Inflammatory macrophage treated with lipopolysaccharide for 1 hour (primary cell): Measurements from ENCODE around the gene SEPHS2.
A peak's percentile ranks its signal among the peaks of the same experiment; 100 is the strongest.

Experiments used
- DNase-seq, 2 donors: peaks; one replicate each; pipeline ENCODE4 v3.0.0-alpha.2; 2020 to 2022

The SEPHS2 gene

GRCh38 chr16:30428055-30428454, 17.6 kb downstream of the SEPHS2 start:
- DNase-seq, result no peak

GRCh38 chr16:30421010-30421409, 24.7 kb downstream of the SEPHS2 start:
- no peak for DNase-seq

DNA sequence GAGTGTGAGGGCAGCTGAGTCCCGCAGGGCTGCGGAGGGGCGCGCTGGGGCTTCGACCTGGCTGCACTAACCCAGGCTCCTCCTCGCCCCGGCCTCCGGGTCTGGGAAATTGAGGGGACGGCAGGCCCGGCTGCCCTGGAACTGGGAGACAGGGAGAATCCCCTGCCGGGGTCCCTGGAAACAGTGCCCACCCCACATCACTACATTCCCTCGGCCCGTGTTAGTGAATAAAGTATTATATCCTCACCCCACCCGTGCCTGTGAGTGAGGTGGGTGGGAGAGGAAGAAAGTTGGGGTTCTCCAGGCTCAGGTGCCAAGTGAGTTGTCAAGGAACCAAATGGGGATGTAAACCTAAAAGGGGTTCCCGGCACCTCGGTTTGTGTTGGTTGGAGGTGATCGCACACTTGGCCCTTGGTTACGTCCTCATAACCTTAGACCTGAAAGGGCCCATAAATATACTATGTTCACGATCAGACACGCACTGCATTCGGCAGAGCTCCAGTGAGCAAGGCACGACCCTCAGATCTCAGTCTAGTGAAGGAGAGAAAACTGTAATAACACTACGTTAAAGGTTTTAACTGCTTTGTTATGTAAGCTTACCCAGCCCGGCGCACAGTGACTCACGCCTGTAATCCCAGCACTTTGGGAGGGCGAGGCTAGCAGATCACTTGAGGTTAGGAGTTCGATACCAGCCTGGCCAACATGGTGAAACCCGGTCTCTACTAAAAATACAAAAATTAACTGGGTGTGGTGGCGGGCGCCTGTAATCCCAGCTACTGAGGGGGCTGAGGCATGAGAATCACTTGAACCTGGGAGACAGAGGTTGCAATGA, 27.1 kb downstream of the SEPHS2 start:
- no peak for DNase-seq

GRCh38 chr16:30417529-30418349, 27.9 kb downstream of the SEPHS2 start:
- peak; percentile 66 to 76 for DNase-seq

DNA sequence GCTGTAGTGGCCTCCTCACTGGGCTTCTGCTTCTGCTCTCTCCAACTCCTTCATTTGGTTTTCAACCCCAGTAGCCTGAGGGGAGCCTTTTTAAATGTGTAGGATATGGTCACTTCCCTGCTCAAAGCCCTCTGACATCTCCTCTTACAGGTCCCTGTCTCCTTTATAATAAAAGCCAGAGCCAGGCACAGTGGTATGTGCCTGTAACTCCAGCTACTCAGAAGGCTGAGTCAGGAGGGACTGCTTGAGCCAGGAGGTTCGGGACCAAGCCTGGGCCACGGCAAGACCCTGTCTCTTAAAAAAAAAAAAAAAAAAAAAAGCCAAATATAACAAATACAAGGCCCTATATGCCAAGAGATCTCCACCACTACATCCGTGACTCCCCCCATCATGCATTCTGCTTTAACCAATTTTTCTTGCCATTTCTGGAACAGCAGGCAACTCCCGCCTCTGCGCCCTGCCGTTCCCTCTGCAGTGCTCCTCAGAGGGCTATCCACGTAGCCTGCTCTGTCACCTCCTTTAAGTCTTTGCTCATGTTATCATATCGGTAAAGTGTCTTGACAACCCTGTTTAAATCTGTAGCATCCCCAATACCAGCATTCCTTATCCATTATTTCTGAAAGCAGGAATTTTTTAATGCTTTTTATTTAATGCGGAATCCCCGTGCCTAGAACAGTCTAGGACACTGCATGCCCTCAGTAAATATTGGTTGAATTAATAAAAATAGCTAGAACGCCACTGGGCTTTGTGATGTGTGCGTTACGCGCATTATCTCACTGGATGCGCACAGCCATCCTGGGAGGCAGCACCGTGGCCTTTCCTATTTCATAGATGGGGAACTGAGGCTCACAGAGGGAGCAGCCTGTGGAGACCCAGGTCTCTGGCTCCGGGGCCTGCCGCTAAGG, 28.8 kb downstream of the SEPHS2 start:
- DNase-seq, result no peak

DNA sequence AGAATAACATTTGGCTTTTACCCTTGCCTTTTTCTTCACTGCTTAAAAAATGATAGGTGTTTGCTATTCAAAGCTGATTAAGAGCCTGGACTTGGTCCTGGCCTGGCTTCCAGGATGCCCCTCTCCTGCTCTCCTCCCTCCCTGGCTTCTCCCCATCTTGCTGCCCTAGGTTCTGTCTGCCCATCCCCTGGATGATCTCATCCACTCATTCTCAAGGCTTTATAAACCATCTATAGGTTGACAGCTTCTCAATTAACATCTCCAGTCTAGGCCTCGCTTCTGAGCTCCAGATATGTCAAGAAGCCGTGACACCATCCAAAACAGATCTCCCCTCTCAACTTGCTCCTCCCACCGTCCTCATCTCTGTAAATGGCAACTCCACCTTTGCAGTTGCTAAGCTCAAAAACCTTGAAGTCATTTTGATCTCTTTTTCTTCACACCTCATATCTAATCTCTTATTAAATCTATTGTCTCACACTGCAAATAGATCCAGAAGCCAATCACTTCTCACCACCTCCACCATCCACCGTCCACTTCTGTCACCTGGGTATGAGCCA, 29.5 kb downstream of the SEPHS2 start:
- DNase-seq, result no peak

DNA sequence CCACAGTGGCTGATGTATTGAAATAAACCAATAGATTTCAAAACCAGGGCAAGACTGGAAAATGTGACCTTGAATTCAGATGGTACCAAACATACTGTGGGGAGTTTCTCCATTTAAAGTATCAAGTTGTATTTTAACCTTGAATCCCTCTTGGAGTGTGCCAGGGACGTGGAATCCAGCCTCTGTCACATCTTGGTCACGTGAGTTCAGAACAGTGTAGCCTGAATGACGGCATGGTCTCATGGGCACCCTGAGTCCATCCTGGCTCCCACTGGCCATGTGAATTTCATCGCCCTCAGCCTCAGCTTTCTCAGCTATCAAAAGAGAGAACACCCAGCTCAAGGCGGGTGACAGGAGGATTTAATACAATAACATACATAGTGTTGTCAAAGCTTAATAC, 31.5 kb downstream of the SEPHS2 start:
- DNase-seq, result no peak

GRCh38 chr16:30413112-30413806, 32.4 kb downstream of the SEPHS2 start:
- DNase-seq, result no peak

DNA sequence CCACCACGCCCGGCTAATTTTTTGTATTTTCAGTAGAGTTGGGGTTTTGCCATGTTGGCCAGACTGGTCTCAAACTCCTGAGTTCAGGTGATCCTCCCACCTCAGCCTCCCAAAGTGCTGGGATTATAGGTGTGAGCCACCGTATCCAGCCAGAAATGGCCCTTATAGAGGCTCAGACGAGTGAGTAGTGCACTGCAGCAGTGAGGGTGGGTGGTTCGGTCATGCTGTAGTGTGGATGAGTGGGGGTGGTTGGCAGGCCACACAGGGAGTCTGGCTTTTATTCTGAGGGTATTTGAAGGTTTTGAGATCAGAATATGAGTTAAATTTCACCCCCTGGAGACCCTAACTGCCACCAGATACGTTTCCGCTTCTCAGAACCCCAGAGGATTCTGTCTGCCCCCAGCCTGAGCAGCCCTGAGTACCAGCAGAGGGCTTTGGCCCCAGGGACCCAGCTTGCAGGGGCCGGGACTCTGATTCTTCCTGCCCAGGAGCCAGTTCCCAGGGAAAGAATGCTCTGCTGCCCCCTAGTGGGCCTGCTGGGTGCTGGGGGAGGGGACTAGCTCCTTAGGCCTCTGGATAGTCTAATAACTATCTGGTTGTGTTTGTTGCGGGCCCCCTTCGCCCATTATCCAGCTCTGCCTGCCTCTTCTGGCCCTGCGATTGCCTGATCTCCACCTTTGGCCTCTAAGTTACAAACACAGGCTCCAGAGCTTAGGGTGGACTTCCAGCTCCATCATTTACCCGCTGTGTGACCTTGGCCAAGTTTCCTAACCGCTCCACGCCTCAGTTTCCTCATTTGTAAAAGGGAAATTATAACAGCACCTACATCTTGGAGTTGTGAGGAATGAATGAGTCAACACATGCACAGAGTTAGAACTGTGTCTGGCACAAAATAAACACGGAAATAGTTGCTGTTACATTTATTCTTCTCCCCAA, 36.3 kb downstream of the SEPHS2 start:
- DNase-seq, result peak; percentile 79 to 99

GRCh38 chr16:30407804-30408534, 37.7 kb downstream of the SEPHS2 start:
- DNase-seq, result no peak

DNA sequence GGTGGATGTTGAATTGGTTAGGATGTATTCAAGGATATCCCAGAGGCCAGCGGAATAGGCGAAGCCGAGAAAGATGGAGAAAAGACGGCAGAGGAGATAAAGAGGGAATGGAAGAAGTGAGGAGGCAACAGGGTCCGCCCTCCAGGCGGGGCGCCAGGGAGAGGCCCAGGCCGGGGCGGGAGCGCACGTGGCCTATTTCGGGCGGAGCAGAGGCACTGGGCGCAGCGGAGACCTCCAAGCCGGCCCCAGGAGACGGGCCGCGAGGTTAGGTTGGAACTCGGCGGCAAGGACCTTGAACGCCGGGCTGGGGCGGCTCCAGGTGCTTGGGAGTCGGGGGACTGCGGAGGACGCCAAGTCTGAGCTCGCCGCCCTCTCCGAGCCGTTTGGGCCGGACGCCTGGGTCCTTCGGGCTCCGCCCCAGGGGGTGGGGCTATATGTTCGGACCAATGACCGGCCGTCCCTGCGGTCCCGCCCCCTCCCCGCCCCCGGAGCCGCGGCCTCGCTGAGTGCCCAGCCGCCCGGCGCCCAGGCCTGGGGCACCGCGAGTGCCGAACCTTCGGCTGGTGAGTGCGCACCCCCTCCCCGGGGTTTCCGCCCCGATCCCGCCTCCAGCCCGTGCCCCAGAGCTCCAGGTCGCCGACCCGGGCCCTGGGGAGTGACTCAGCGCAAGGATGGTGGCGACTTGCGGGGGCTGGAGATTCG, 38.4 kb downstream of the SEPHS2 start, which contains the start of gene ZNF771:
Gene ZNF771, plus strand, starts transcription at position 505 of the 702 bp plus-strand sequence. CDS start 448 bp downstream, outside the sequence.
- peak; percentile 75 to 90 for DNase-seq

- no peak for DNase-seq
Measured at GRCh38 chr16:30406795-30407101, 38.9 kb downstream of the SEPHS2 start.

- DNase-seq, result no peak
Measured at GRCh38 chr16:30401768-30402425, 43.8 kb downstream of the SEPHS2 start.

DNA sequence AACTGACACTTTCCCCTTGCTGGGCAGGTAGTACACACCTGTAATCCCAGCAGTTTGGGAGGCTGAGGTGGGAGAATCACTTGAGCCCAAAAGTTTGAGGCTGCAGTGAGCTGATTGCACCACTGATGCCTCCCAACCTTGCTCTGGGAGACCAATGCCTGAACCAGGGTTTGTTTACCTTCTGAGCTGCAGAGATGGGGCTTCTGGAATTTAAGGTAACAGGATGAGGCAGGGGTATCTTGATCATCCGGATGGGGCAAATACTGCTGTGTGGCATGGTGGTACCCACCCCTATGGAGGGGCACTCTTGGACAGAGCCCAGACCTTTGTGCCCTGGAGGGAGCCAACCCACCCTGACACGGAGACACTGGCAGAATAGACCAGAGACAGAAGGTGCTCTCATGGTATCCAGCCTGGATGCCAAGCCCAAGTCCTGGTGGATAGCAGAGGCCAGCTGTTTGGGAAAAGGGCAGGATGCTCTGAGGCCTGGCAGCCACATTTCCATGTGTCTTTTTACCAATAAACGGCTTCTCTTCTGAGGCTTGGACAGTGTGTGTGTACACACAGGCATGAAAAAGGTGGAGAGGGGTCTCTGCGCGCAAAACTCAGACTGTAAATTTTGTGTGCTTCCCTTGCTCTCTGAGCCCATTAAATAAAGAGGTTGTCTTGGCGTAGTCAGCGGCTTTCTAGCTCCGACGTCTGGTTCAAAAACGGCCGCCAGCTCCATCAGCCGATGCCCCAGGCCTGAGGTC, 46.1 kb downstream of the SEPHS2 start:
- DNase-seq, result no peak

- no peak for DNase-seq
Measured at GRCh38 chr16:30398661-30399434, 46.8 kb downstream of the SEPHS2 start.

DNA sequence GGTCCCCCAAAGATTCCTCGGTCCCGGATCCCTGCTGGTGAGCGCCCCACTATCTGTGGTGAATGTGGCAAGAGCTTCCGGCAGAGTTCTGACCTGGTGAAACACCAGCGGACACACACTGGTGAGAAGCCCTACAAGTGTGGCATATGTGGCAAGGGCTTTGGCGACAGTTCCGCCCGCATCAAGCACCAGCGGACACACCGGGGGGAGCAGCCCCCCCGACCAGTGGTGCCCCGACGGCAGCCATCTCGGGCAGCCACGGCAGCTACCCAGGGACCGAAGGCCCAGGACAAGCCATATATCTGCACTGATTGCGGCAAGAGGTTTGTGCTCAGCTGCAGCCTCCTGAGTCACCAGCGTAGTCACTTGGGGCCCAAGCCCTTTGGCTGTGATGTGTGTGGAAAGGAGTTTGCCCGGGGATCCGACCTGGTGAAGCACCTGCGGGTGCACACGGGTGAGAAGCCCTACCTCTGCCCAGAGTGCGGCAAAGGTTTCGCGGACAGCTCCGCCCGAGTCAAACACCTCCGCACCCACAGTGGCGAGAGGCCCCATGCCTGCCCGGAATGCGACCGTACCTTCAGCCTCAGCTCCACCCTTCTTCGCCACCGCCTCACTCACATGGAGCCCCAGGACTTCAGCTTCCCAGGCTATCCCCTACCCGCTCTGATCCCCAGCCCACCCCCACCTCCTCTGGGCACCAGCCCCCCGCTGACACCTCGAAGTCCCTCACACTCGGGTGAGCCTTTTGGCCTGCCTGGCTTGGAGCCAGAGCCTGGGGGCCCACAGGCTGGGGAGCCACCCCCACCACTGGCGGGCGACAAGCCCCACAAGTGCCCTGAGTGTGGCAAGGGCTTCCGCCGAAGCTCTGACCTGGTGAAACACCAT, 47.7 kb downstream of the SEPHS2 start:
- no peak for DNase-seq
